ENCODE results near the gene SCTR.

GRCh38 chr2:119393971-119394748 lies 130.1 kb downstream of the SCTR start:
- TF ChIP-seq ZFP30 (CRISPR knock-in tag; IDR thresholded peaks at IDR 0.05), result no peak
- no peak for TF ChIP-seq POU6F1 (CRISPR knock-in tag; IDR thresholded peaks at IDR 0.05; ENCODE audit: borderline replicate concordance, low read depth)
- TF ChIP-seq TCF4 (CRISPR knock-in tag; IDR thresholded peaks at IDR 0.05; ENCODE audit: borderline replicate concordance), result no peak
- TF ChIP-seq ESRRG (CRISPR knock-in tag; IDR thresholded peaks at IDR 0.05), result no peak
- no peak for TF ChIP-seq ZNF565 (CRISPR knock-in tag; conservative IDR thresholded peaks at IDR 0.05; ENCODE audit: low read depth)
- no peak for TF ChIP-seq ARNTL (CRISPR knock-in tag; IDR thresholded peaks at IDR 0.05; ENCODE audit: borderline replicate concordance, low read depth)
- TF ChIP-seq PATZ1 (CRISPR knock-in tag; IDR thresholded peaks at IDR 0.05; ENCODE audit: borderline replicate concordance), result no peak
- no peak for TF ChIP-seq CSDC2 (CRISPR knock-in tag; IDR thresholded peaks at IDR 0.05)

Data from SK-N-SH treated with all-trans-retinoic acid at 6 μM for 48 hours (cell line).